ENCODE measurements around the gene ZNF823. TPM values are rescaled to one million over a fixed set of nuclear protein-coding genes. Genes with fewer than 3 reads are reported as not detected.

Gene ZNF823
- polyA plus RNA-seq, 2 of the 4 experiments (the other 2 are of a cell fraction) = 2.9 to 3.7 TPM

DNA sequence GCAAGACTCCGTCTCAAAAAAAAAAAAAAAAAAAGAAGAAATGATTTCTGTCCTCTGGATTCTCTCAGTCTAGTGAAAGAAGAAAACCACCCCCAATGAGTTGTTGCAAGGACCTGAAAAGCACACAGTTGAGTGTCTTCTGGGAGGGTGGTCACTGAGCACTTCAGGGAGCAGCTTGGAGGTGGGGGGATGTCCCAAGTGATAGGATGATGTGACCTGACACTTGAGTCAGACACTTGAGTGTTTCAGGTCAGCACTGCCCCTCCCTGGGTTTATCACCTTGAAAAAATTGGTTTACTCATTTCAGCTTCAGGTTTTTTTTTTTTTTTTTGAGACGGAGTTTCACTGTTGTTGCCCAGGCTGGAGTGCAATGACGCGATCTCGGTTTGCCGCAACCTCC, 63.2 kb downstream of the ZNF823 start:
- Histone ChIP-seq H3K27ac (no peak overlapping the region), H3K4me1 (no peaks in the 10 kb centered on the region), H3K4me2 (no peak overlapping the region), H3K4me3 (no peak overlapping the region), H3K9me3 (no peaks in the 10 kb centered on the region; the same call in 2 of the 3 replicates)
- ChIA-PET CTCF (no interaction called here), POLR2A (no interaction called here)
- TF ChIP-seq, protein P1, sequence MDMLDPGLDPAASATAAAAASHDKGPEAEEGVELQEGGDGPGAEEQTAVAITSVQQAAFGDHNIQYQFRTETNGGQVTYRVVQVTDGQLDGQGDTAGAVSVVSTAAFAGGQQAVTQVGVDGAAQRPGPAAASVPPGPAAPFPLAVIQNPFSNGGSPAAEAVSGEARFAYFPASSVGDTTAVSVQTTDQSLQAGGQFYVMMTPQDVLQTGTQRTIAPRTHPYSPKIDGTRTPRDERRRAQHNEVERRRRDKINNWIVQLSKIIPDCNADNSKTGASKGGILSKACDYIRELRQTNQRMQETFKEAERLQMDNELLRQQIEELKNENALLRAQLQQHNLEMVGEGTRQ (IDR thresholded peaks at IDR 0.05) = no peak
- TF ChIP-seq JUN (IDR thresholded peaks at IDR 0.05) = no peak
- no peak for TF ChIP-seq EP300 (IDR thresholded peaks at IDR 0.05)
- TF ChIP-seq, protein P2, sequence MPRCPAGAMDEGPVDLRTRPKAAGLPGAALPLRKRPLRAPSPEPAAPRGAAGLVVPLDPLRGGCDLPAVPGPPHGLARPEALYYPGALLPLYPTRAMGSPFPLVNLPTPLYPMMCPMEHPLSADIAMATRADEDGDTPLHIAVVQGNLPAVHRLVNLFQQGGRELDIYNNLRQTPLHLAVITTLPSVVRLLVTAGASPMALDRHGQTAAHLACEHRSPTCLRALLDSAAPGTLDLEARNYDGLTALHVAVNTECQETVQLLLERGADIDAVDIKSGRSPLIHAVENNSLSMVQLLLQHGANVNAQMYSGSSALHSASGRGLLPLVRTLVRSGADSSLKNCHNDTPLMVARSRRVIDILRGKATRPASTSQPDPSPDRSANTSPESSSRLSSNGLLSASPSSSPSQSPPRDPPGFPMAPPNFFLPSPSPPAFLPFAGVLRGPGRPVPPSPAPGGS (IDR thresholded peaks at IDR 0.05) = no peak
- TF ChIP-seq JUNB (IDR thresholded peaks at IDR 0.05) = no peak
- no peak for TF ChIP-seq EHF (CRISPR knock-in tag; IDR thresholded peaks at IDR 0.05)
- no peak for TF ChIP-seq CEBPB (IDR thresholded peaks at IDR 0.05)
- TF ChIP-seq ZSCAN20 (CRISPR knock-in tag; IDR thresholded peaks at IDR 0.05) = no peak
- no peak for TF ChIP-seq HOXB5 (CRISPR knock-in tag; IDR thresholded peaks at IDR 0.05)
- TF ChIP-seq, protein P3, sequence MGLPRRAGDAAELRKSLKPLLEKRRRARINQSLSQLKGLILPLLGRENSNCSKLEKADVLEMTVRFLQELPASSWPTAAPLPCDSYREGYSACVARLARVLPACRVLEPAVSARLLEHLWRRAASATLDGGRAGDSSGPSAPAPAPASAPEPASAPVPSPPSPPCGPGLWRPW (IDR thresholded peaks at IDR 0.05) = no peak
- no peak for TF ChIP-seq ZNF302 (CRISPR knock-in tag; IDR thresholded peaks at IDR 0.05)
- no peak for TF ChIP-seq TP53 (CRISPR knock-in tag; IDR thresholded peaks at IDR 0.05)
- no peak for ATAC-seq
- no peak for FAIRE-seq
- 76% methylated on average over 6 of the region's 6 CpGs for WGBS (ENCODE audit: missing lambda C conversion rate)
- no peak for DNase-seq (ENCODE audit: low read depth in 1 of 2, low spot score in 1 of 2)

DNA sequence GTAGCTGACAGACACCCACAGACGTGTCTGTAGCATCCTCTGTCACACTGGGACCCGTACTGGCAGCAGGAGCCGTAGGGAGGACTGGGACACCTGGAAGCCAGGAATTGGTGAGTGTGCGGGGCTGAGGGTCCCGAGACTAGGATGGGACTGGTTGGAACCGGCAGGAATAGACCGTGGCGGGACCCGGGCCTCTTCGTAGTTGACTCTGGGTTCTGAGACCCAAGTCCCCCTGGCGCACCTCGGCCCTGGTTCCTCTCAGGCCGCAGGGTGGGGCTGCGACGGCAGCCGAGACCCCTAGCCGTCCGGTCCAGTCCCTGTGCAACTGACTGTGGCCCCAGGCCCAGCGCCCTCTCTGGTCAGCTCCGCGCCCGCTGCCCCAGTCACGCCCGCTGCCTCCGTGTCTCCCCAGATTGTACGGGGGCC, 64.7 kb downstream of the ZNF823 start:
- DNase-seq (ENCODE audit: low read depth in 1 of 2, low spot score in 1 of 2) (no peak), ATAC-seq (no peak), FAIRE-seq (no peak)
- no peak overlapping the region for H3K4me2 ChIP-seq
- TF ChIP-seq RFX5 (IDR thresholded peaks at IDR 0.05) (no peak), TFCP2L1 (CRISPR knock-in tag; IDR thresholded peaks at IDR 0.05) (no peak), JUNB (IDR thresholded peaks at IDR 0.05) (no peak), FOSB (CRISPR knock-in tag; IDR thresholded peaks at IDR 0.05) (no peak), HOXB13 (CRISPR knock-in tag; IDR thresholded peaks at IDR 0.05; ENCODE audit: low read depth) (no peak), CHD2 (IDR thresholded peaks at IDR 0.05; ENCODE audit: low read length, partially characterized antibody) (no peak)
- TF ChIP-seq, protein P1 (IDR thresholded peaks at IDR 0.05) = no peak
- TF ChIP-seq, protein P4, sequence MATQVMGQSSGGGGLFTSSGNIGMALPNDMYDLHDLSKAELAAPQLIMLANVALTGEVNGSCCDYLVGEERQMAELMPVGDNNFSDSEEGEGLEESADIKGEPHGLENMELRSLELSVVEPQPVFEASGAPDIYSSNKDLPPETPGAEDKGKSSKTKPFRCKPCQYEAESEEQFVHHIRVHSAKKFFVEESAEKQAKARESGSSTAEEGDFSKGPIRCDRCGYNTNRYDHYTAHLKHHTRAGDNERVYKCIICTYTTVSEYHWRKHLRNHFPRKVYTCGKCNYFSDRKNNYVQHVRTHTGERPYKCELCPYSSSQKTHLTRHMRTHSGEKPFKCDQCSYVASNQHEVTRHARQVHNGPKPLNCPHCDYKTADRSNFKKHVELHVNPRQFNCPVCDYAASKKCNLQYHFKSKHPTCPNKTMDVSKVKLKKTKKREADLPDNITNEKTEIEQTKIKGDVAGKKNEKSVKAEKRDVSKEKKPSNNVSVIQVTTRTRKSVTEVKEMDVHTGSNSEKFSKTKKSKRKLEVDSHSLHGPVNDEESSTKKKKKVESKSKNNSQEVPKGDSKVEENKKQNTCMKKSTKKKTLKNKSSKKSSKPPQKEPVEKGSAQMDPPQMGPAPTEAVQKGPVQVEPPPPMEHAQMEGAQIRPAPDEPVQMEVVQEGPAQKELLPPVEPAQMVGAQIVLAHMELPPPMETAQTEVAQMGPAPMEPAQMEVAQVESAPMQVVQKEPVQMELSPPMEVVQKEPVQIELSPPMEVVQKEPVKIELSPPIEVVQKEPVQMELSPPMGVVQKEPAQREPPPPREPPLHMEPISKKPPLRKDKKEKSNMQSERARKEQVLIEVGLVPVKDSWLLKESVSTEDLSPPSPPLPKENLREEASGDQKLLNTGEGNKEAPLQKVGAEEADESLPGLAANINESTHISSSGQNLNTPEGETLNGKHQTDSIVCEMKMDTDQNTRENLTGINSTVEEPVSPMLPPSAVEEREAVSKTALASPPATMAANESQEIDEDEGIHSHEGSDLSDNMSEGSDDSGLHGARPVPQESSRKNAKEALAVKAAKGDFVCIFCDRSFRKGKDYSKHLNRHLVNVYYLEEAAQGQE (IDR thresholded peaks at IDR 0.05) = no peak
- CTCF ChIA-PET = no interaction called here
- no peak overlapping the region for H3K27ac ChIP-seq
- 27% methylated on average over 6 of the region's 26 CpGs for WGBS (ENCODE audit: missing lambda C conversion rate)
- no peaks in the 10 kb centered on the region for H3K4me1 ChIP-seq
- POLR2A ChIA-PET = no interaction called here
- no peaks in the 10 kb centered on the region; the same call in 2 of the 3 replicates for H3K9me3 ChIP-seq
- H3K4me3 ChIP-seq = no peak overlapping the region

All from A549 (cell line).